Urothelium cell line (cell line): ENCODE results near the gene TMEM42.
A peak's percentile ranks its signal among the peaks of the same experiment; 100 is the strongest.

Source experiments
- DNase-seq: peaks from one replicate; pipeline ENCODE4 v3.0.0; 2011; ENCODE audit warnings: low spot score, mixed read lengths
- FAIRE-seq: peaks from 2 replicates; lab custom pipeline; 2011; peaks lifted over from hg19 to GRCh38; lab: Jason Lieb, UNC

The TMEM42 gene

DNA sequence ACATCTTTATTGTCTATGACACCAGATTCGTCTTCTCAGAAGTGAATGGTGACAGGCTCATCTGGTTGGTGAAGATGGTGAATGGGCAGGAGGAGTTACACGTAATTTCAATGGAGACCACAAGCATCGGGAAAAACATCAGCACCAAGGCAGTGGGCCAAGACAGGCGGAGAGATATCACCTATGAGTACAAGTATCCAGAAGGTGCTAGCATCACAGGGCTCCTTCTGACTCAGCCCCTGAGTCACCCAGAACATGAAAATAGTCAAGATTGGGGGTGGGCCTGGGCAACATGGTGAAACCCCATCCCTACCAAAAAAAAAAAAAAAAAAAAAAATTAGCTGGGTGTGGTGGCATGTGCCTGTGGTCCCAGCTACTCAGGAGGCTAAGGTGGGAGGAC lies 45.3 kb downstream of the TMEM42 start:
- FAIRE-seq (no peak), DNase-seq (peak; percentile 26)

DNA sequence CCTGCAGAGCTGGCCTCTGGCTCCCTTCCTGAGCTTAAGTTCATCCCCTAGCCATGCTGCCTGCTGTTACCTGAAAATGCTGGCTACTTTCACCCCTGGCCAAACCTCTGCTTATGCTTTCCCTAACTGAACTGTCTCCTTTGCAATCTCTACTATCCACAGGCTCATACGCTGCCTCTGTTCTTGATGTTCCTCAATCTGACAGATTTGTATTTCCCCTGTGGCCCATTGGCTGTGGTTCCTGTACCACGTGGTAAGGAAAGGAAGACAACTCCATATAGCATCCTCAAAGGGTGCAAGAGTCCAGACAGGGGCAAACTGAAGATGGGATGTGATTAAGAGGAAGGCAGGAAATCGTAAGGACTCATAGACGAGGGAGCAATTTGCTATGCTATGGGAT lies 45.9 kb downstream of the TMEM42 start:
- DNase-seq = no peak
- FAIRE-seq = no peak

DNA sequence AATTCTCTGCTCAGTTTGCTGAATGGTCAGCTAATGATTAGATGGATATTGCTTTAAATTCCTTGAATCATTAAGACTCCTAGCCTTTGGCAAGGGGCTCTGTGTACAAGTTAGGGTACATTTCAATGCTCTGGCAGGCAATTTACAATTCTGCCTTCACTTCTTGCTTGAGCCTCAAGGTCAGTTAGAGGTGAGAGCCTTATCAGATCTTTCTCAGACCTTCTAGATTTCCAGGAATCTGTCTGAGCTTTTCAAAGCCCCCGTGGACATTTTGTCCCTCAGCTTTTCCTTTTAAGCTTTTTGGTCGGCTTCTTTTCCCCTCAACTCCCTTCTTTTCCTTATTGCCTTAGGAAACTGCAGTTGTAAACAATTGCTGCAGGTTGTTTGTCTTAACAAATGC lies 47.4 kb downstream of the TMEM42 start:
- no peak for FAIRE-seq
- DNase-seq = no peak

GRCh38 chr3:44910693-44911092 lies 49.0 kb downstream of the TMEM42 start:
- no peak for FAIRE-seq
- DNase-seq = no peak

- DNase-seq (peak; percentile 84), FAIRE-seq (no peak)
Observed at GRCh38 chr3:44913868-44914468, 52.3 kb downstream of the TMEM42 start.

- FAIRE-seq = no peak
- DNase-seq = peak; percentile 34
Observed at GRCh38 chr3:44914936-44915335, 53.2 kb downstream of the TMEM42 start.
